A549 (cell line): Measurements from ENCODE around the gene CCDC121. TPM values are rescaled to one million over a fixed set of nuclear protein-coding genes. Genes with fewer than 3 reads are reported as not detected.

ENCODE experiments used
- ATAC-seq, 2 experiments: fragments of 200-7000 bp in 1 of 2; fragments of >200 bp in 1 of 2; cut with Nextera tagmentation in 1 of 2; cut with Tn5 transposase in 1 of 2; 3 replicates each; pipeline versions ENCODE4 v1.8.0 to v1.9.1; 2018 to 2020; ENCODE audit warnings: mild to moderate bottlenecking in 1 of 2, moderate library complexity in 1 of 2
- CTCF ChIA-PET: fragments of 300-600 bp; sonication (Branson Sonifier 250); formaldehyde crosslinking; extraction: SDS; loops from one replicate; lab custom pipeline; 2021; ENCODE audit warnings: antibody characterized with exemption, inconsistent platforms; lab: Yijun Ruan, JAX
- POLR2A ChIA-PET: fragments of 350-600 bp; formaldehyde crosslinking; extraction: SDS; loops from one replicate; lab custom pipeline; 2021; ENCODE audit warnings: antibody characterized with exemption, inconsistent platforms; lab: Yijun Ruan, JAX
- DNase-seq, 2 experiments: peaks; one replicate each; pipeline versions ENCODE4 v3.0.0 to v3.0.0-alpha.2; 2011 to 2016; ENCODE audit warnings: low read depth in 1 of 2, low spot score in 1 of 2
- FAIRE-seq: peaks from 2 replicates; lab custom pipeline; 2011; peaks lifted over from hg19 to GRCh38; lab: Jason Lieb, UNC
- H3K27ac ChIP-seq, 2 experiments: fragments of >200 bp; sonication (Bioruptor Twin); formaldehyde crosslinking; 3 replicates each; pipeline ENCODE4 v1.5.1; 2016 to 2017
- H3K4me1 ChIP-seq: fragments of >200 bp; sonication (Bioruptor Twin); formaldehyde crosslinking; 3 replicates; pipeline ENCODE4 v1.6.1; 2016
- H3K4me2 ChIP-seq: fragments of >200 bp; sonication (Bioruptor Twin); formaldehyde crosslinking; 3 replicates; pipeline ENCODE4 v1.6.1; 2016
- H3K4me3 ChIP-seq: fragments of >200 bp; sonication (Bioruptor Twin); formaldehyde crosslinking; 3 replicates; pipeline ENCODE4 v1.5.1; 2016
- H3K9me3 ChIP-seq: fragments of >200 bp; sonication (Bioruptor Twin); formaldehyde crosslinking; 3 replicates; pipeline ENCODE4 v1.6.1; 2016
- CBX2 ChIP-seq: fragments of 200-600 bp; sonication (generic); IDR thresholded peaks from 2 replicates; pipeline ENCODE4 v1.6.1; 2016; ENCODE audit warnings: low read depth, mild to moderate bottlenecking, borderline replicate concordance
- CHD2 ChIP-seq: fragments of 150-350 bp; IDR thresholded peaks from 2 replicates; pipeline ENCODE4 v1.6.1; 2014; ENCODE audit warnings: low read length; ENCODE audit not compliant: partially characterized antibody
- CTCF ChIP-seq: fragments of >200 bp; sonication (Bioruptor Twin); formaldehyde crosslinking; IDR thresholded peaks from 3 replicates; pipeline ENCODE4 v1.5.1; 2016
- EHF ChIP-seq: fragments of 250-450 bp; sonication (Bioruptor Pico); IDR thresholded peaks from 2 replicates; pipeline ENCODE4 v1.5.0; 2020; ENCODE audit warnings: mild to moderate bottlenecking
- ELK1 ChIP-seq: fragments of 150-350 bp; IDR thresholded peaks from 2 replicates; pipeline ENCODE4 v1.6.1; 2014; ENCODE audit warnings: low read depth, mild to moderate bottlenecking, low read length
- FOXS1 ChIP-seq: fragments of 250-450 bp; sonication (Bioruptor Pico); IDR thresholded peaks from 2 replicates; pipeline ENCODE4 v1.5.0; 2020; ENCODE audit warnings: mild to moderate bottlenecking, moderate library complexity
- GATA3 ChIP-seq: IDR thresholded peaks from 2 replicates; pipeline ENCODE4 v1.6.1; 2012; ENCODE audit warnings: borderline replicate concordance
- HDAC2 ChIP-seq: fragments of 200-600 bp; sonication (generic); IDR thresholded peaks from 2 replicates; pipeline ENCODE4 v1.6.1; 2016
- HOXB13 ChIP-seq: fragments of 250-450 bp; sonication (Bioruptor Pico); IDR thresholded peaks from 2 replicates; pipeline ENCODE4 v1.5.0; 2020; ENCODE audit warnings: low read depth, mild to moderate bottlenecking, moderate library complexity
- NFE2L2 ChIP-seq: fragments of 150-350 bp; conservative IDR thresholded peaks from 2 replicates; pipeline ENCODE4 v1.6.1; 2014; ENCODE audit warnings: low read length
- PHF8 ChIP-seq: fragments of 200-600 bp; sonication (generic); IDR thresholded peaks from 2 replicates; pipeline ENCODE4 v1.6.1; 2016; ENCODE audit warnings: low read depth, mild to moderate bottlenecking, antibody characterized with exemption, moderate library complexity, borderline replicate concordance
- RAD21 ChIP-seq, 2 experiments: fragments of >200 bp in 1 of 2; sonication (Bioruptor Twin) in 1 of 2; formaldehyde crosslinking in 1 of 2; IDR thresholded peaks in 1 of 2; conservative IDR thresholded peaks in 1 of 2; 2 replicates in 1 of 2; 3 replicates in 1 of 2; pipeline ENCODE4 v1.6.1; 2012 to 2018; ENCODE audit warnings: inconsistent platforms in 1 of 2
- TFCP2L1 ChIP-seq: fragments of 250-450 bp; sonication (Bioruptor Pico); IDR thresholded peaks from 2 replicates; pipeline ENCODE4 v1.5.0; 2021; ENCODE audit warnings: mild to moderate bottlenecking
- TP53 ChIP-seq: fragments of 250-450 bp; sonication (Bioruptor Pico); IDR thresholded peaks from 2 replicates; pipeline ENCODE4 v1.5.0; 2021; ENCODE audit warnings: mild to moderate bottlenecking, moderate library complexity
- ZC3H11A ChIP-seq: fragments of 450-650 bp; IDR thresholded peaks from 2 replicates; pipeline ENCODE4 v1.6.1; 2014; ENCODE audit warnings: antibody characterized with exemption, mild to moderate bottlenecking
- ZFP36 ChIP-seq: fragments of 450-650 bp; IDR thresholded peaks from 2 replicates; pipeline ENCODE4 v1.6.1; 2014; ENCODE audit warnings: borderline replicate concordance; ENCODE audit not compliant: partially characterized antibody
- ZNF302 ChIP-seq: fragments of 250-450 bp; sonication (Bioruptor Pico); IDR thresholded peaks from 2 replicates; pipeline ENCODE4 v1.9.0; 2021; ENCODE audit warnings: inconsistent platforms, mild to moderate bottlenecking, moderate library complexity
- WGBS: methylation state at CpG from one replicate; pipeline ENCODE4 v1.1.6; 2017; ENCODE audit errors: missing lambda C conversion rate; 5-methylcytosine and 5-hydroxymethylcytosine counted together
- polyA plus RNA-seq, 4 experiments: library from polyadenylated mRNA; depleted of rRNA in 3 of 4; stranded (reverse); fragments of >200 nt; fragmentation: RNase III in 1 of 4; extraction: RNeasy Plus Mini Kit Qiagen cat#74134 plus additional on column Dnase treatment in 1 of 4; gene quantifications; 2 replicates in 3 of 4; 3 replicates in 1 of 4; pipeline ENCODE4 v1.2.3, GENCODE V29; 2011 to 2017

Gene CCDC121
- polyA plus RNA-seq, 2 of the 4 experiments (the other 2 are of a cell fraction) = 5.2 to 7.8 TPM

- TF ChIP-seq PHF8 (no peak), ZFP36 (no peak), TP53 (CRISPR knock-in tag) (no peak), HOXB13 (CRISPR knock-in tag) (no peak), ZNF302 (CRISPR knock-in tag) (no peak), CBX2 (no peak), ELK1 (no peak)
Observed at GRCh38 chr2:27672723-27673486, 44.1 kb upstream of the CCDC121 start.

GRCh38 chr2:27671235-27671634 is 42.4 kb upstream of the CCDC121 start:
- no peak overlapping the region for H3K4me2 ChIP-seq
- 86% methylated on average over 4 of the region's 4 CpGs for WGBS
- peak; percentile 51 for FAIRE-seq
- H3K9me3 ChIP-seq = no peaks in the 10 kb centered on the region
- no peak for DNase-seq
- TF ChIP-seq PHF8 (no peak), CHD2 (no peak), NFE2L2 (no peak), ZC3H11A (no peak), FOXS1 (no peak), GATA3 (no peak), CTCF (no peak)
- ChIA-PET CTCF (interaction anchor here (3.4 kb wide), 1 partner anchor 12 kb away, joined by 47 read pairs; no protein-coding TSS in a partner anchor), POLR2A (no interaction called here)
- H3K4me3 ChIP-seq = no peak overlapping the region
- no peaks in the 10 kb centered on the region for H3K4me1 ChIP-seq
- no peak for ATAC-seq
- no peak overlapping the region for H3K27ac ChIP-seq

More at GRCh38 chr2:27672723-27673486, 44.1 kb upstream of the CCDC121 start:
- no peaks in the 10 kb centered on the region for H3K9me3 ChIP-seq
- 79% methylated on average over 5 of the region's 5 CpGs for WGBS
- CTCF ChIA-PET = interaction anchor here (0.7 to 3.4 kb wide), 3 partner anchors 9 to 92 kb away, joined by 3 to 47 read pairs (median 3); partner anchors contain the start of gene SLC4A1AP
- no peak overlapping the region for H3K4me2 ChIP-seq
- H3K4me1 ChIP-seq = no peaks in the 10 kb centered on the region
- no peak overlapping the region for H3K4me3 ChIP-seq
- ATAC-seq (no peak), FAIRE-seq (peak; percentile 13), DNase-seq (no peak)
- H3K27ac ChIP-seq = no peak overlapping the region
- POLR2A ChIA-PET = interaction anchor here (0.5 to 1.0 kb wide), 2 partner anchors 9 to 13 kb away, joined by 3 to 4 read pairs; partner anchors contain the start of genes SLC4A1AP and SUPT7L

- 81% methylated on average over 1 of the region's 1 CpG for WGBS
- FAIRE-seq (no peak), ATAC-seq (no peak), DNase-seq (no peak)
- Histone ChIP-seq H3K4me3 (no peak overlapping the region), H3K9me3 (no peaks in the 10 kb centered on the region), H3K4me1 (peaks cover 17% of the 10 kb centered on the region), H3K4me2 (no peak overlapping the region)
- POLR2A ChIA-PET = no interaction called here
- no peak for TF ChIP-seq HDAC2
- no peak for TF ChIP-seq HOXB13 (CRISPR knock-in tag)
- no peak for TF ChIP-seq TFCP2L1 (CRISPR knock-in tag)
- TF ChIP-seq RAD21 (conservative IDR thresholded peaks at IDR 0.05 in 1 of 2, IDR thresholded peaks at IDR 0.05 in 1 of 2) = no peak
- no peak for TF ChIP-seq PHF8
- no peak for TF ChIP-seq EHF (CRISPR knock-in tag)
- TF ChIP-seq, all 56 proteins: peak for 0
- no peak overlapping the region for H3K27ac ChIP-seq
- CTCF ChIA-PET = interaction anchor here (0.6 to 11.0 kb wide), 2 partner anchors 15 to 401 kb away, joined by 3 to 118 read pairs; no protein-coding TSS in a partner anchor
Observed at GRCh38 chr2:27667446-27667845, 38.6 kb upstream of the CCDC121 start.
